Measurements from ENCODE around the gene PADI2.

DNA sequence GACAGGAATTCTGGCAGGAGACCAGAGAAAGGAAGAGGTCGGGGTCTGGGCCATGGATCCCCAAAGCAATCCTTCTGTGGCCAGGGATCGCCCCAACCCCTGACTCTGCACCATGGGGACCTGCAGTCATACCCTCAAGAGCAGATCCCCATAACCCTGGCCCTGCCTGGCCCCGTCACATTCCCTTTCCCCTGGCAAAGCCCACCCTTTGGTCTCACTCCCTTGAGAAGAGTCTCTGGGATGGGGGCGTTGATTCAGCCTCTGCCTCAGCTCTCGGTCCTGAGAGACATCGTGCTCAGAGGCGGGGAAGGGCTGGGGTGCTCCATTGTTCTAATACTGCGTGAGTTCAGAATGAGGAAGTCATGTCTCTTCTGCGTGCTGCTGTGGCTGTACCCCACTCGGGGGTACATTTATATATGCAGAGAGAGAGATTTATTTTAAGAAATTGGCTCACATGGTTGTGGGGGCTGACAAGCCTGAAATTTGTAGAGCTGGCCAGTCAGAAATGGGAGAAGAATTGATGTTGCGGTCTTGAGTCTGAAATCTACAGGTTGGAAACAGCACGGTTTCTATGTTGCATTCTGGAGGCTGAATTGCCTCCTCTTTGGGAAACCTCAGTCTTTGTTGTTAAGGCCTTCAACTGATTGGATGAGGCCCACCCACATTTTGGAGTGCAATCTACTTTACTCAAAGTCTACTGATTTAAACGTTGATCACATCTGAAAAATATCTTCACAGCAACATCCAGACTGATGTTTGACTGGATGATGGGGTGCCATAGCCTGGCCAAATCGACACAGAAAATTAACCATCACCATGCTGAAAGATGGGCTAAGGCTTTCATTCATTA lies 4.2 kb upstream of the PADI2 start:
- TF ChIP-seq, protein P1, sequence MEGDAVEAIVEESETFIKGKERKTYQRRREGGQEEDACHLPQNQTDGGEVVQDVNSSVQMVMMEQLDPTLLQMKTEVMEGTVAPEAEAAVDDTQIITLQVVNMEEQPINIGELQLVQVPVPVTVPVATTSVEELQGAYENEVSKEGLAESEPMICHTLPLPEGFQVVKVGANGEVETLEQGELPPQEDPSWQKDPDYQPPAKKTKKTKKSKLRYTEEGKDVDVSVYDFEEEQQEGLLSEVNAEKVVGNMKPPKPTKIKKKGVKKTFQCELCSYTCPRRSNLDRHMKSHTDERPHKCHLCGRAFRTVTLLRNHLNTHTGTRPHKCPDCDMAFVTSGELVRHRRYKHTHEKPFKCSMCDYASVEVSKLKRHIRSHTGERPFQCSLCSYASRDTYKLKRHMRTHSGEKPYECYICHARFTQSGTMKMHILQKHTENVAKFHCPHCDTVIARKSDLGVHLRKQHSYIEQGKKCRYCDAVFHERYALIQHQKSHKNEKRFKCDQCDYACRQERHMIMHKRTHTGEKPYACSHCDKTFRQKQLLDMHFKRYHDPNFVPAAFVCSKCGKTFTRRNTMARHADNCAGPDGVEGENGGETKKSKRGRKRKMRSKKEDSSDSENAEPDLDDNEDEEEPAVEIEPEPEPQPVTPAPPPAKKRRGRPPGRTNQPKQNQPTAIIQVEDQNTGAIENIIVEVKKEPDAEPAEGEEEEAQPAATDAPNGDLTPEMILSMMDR (IDR thresholded peaks at IDR 0.05; ENCODE audit: low read depth, low read length, poor library complexity, severe bottlenecking): no peak
- TF ChIP-seq EZH2phosphoT487 (IDR thresholded peaks at IDR 0.05; ENCODE audit: borderline replicate concordance, low read length): no peak
